ENCODE measurements around the gene ZNF28. TPM values are rescaled to one million over a fixed set of nuclear protein-coding genes. Genes with fewer than 3 reads are reported as not detected.
"Not testable (repeated sequence)": the region's sequence is repeated elsewhere in the genome, so short reads cannot be mapped to it uniquely, and the experiment has no call there.

Gene ZNF28
- total and polyA plus RNA-seq, 2 of the 4 experiments (the other 2 are of a cell fraction), result 4.4 to 24.7 TPM

- dilution Hi-C loops (cut with HindIII; ENCODE audit: low sequenced_read_pairs, unreplicated experiment); H2BK120ac ChIP-seq (ENCODE audit: low read depth, low read length); H4K8ac ChIP-seq (ENCODE audit: low read depth in 2 of 2, low read length in 2 of 2); H3K79me1 ChIP-seq (ENCODE audit: low read depth in 1 of 2, low read length in 2 of 2); ATAC-seq (ENCODE audit: low read depth); H3K27me3 ChIP-seq (ENCODE audit: control insufficient read depth, insufficient read depth, low read length); intact Hi-C loops (cut with micrococcal nuclease); H3K4ac ChIP-seq (ENCODE audit: low read depth, low read length); POLR2A ChIA-PET (ENCODE audit: unreplicated experiment); H3K36me3 ChIP-seq (ENCODE audit: control insufficient read depth, insufficient read depth, low read length); DNase-seq; in situ Hi-C loops (cut with MboI; ENCODE audit: low sequenced_read_pairs); H3K27ac ChIP-seq (ENCODE audit: insufficient read depth, low read length); H3K9ac ChIP-seq (ENCODE audit: low read depth, low read length); H2AFZ ChIP-seq (replicated peaks; ENCODE audit: low read length, poor library complexity); H3K9me1 ChIP-seq (ENCODE audit: insufficient read depth, low read length); H2BK15ac ChIP-seq (ENCODE audit: low read depth, low read length); BruUV-seq (replicated peaks); H4K20me1 ChIP-seq (ENCODE audit: insufficient read depth, low read length); H3K4me3 ChIP-seq (ENCODE audit: insufficient read depth, low read depth, low read length); H2BK20ac ChIP-seq (ENCODE audit: low read depth, low read length); H3K18ac ChIP-seq (ENCODE audit: low read depth, low read length); H2BK5ac ChIP-seq (ENCODE audit: low read depth, low read length, poor library complexity, severe bottlenecking); H3K14ac ChIP-seq (replicated peaks; ENCODE audit: low read depth, low read length); H2AK5ac ChIP-seq (ENCODE audit: low read depth, low read length); H4K91ac ChIP-seq (ENCODE audit: insufficient read depth, low read depth, low read length); H4K5ac ChIP-seq (ENCODE audit: low read depth, low read length); H3K56ac ChIP-seq (ENCODE audit: extremely low read depth, insufficient read depth, low read length); H3K4me1 ChIP-seq (ENCODE audit: control insufficient read depth, insufficient read depth, low read length); H3K4me2 ChIP-seq (ENCODE audit: low read depth, low read length); H2AK9ac ChIP-seq (replicated peaks; ENCODE audit: low read depth, low read length, poor library complexity); H3K23ac ChIP-seq (ENCODE audit: low read depth, low read length); CTCF ChIA-PET: not testable (repeated sequence)
- peaks cover 19% of the 10 kb centered on the region for H3K9me3 ChIP-seq (ENCODE audit: control insufficient read depth, insufficient read depth, low read length)
- no CpG with 5 or more reads among the region's 1 CpG for WGBS, 2 experiments (ENCODE audit: extremely low coverage in 2 of 2, insufficient read length in 1 of 2)
Measured at GRCh38 chr19:52834289-52834688, 12.9 kb upstream of the ZNF28 start.

- H2BK5ac ChIP-seq (ENCODE audit: low read depth, low read length, poor library complexity, severe bottlenecking); H4K91ac ChIP-seq (ENCODE audit: insufficient read depth, low read depth, low read length); H2AFZ ChIP-seq (replicated peaks; ENCODE audit: low read length, poor library complexity); H3K79me1 ChIP-seq (ENCODE audit: low read depth in 1 of 2, low read length in 2 of 2); intact Hi-C loops (cut with micrococcal nuclease); H2AK9ac ChIP-seq (replicated peaks; ENCODE audit: low read depth, low read length, poor library complexity); ATAC-seq (ENCODE audit: low read depth); H3K9ac ChIP-seq (ENCODE audit: low read depth, low read length); H3K23ac ChIP-seq (ENCODE audit: low read depth, low read length); H3K27ac ChIP-seq (ENCODE audit: insufficient read depth, low read length); in situ Hi-C loops (cut with MboI; ENCODE audit: low sequenced_read_pairs); H3K56ac ChIP-seq (ENCODE audit: extremely low read depth, insufficient read depth, low read length); H2BK20ac ChIP-seq (ENCODE audit: low read depth, low read length); H3K36me3 ChIP-seq (ENCODE audit: control insufficient read depth, insufficient read depth, low read length); DNase-seq; BruUV-seq (replicated peaks); dilution Hi-C loops (cut with HindIII; ENCODE audit: low sequenced_read_pairs, unreplicated experiment); H2BK120ac ChIP-seq (ENCODE audit: low read depth, low read length); H3K14ac ChIP-seq (replicated peaks; ENCODE audit: low read depth, low read length); H3K4ac ChIP-seq (ENCODE audit: low read depth, low read length); H4K8ac ChIP-seq (ENCODE audit: low read depth in 2 of 2, low read length in 2 of 2); H3K4me3 ChIP-seq (ENCODE audit: insufficient read depth, low read depth, low read length); H3K27me3 ChIP-seq (ENCODE audit: control insufficient read depth, insufficient read depth, low read length); H4K20me1 ChIP-seq (ENCODE audit: insufficient read depth, low read length); H4K5ac ChIP-seq (ENCODE audit: low read depth, low read length); H3K18ac ChIP-seq (ENCODE audit: low read depth, low read length); H2BK15ac ChIP-seq (ENCODE audit: low read depth, low read length); H2AK5ac ChIP-seq (ENCODE audit: low read depth, low read length); H3K9me1 ChIP-seq (ENCODE audit: insufficient read depth, low read length); CTCF ChIA-PET; H3K4me1 ChIP-seq (ENCODE audit: control insufficient read depth, insufficient read depth, low read length); POLR2A ChIA-PET (ENCODE audit: unreplicated experiment); H3K4me2 ChIP-seq (ENCODE audit: low read depth, low read length): not testable (repeated sequence)
- peaks cover 14% of the 10 kb centered on the region for H3K9me3 ChIP-seq (ENCODE audit: control insufficient read depth, insufficient read depth, low read length)
- 0% methylated on average over 1 of the region's 5 CpGs; no CpG with 5 or more reads in 1 of the 2 experiments for WGBS, 2 experiments (ENCODE audit: extremely low coverage in 2 of 2, insufficient read length in 1 of 2)
Measured at GRCh38 chr19:52833541-52833940, 12.1 kb upstream of the ZNF28 start.
